GM18867 (cell line): ENCODE results near the gene CREB3.

Source experiments
- ATAC-seq: cut with Tn5 transposase; IDR thresholded peaks from one replicate; pipeline ENCODE4 v1.9.1; 2021; ENCODE audit warnings: mild to moderate bottlenecking, moderate library complexity; ENCODE audit not compliant: unreplicated experiment

The CREB3 gene

GRCh38 chr9:35746583-35746982, 14.1 kb downstream of the CREB3 start:
- no peak for ATAC-seq

GRCh38 chr9:35748242-35748857, 15.9 kb downstream of the CREB3 start:
- ATAC-seq: peak; percentile 2

GRCh38 chr9:35748858-35749514, 16.5 kb downstream of the CREB3 start, which contains the start of the genes GBA2 and RGP1:
GBA2 (minus strand) TSS chr9:35749228; CDS start chr9:35748704, 524 bp downstream.
RGP1 (plus strand) TSS chr9:35749287; CDS start chr9:35749756, 469 bp downstream.
- ATAC-seq: peak; percentile 72

- ATAC-seq: peak; percentile 33
These were observed 17.2 kb downstream of the CREB3 start for GRCh38 chr9:35749515-35750255.

GRCh38 chr9:35750256-35750531, 17.7 kb downstream of the CREB3 start:
- ATAC-seq: no peak

- ATAC-seq: no peak
These were observed 21.0 kb downstream of the CREB3 start for GRCh38 chr9:35753466-35753865.

GRCh38 chr9:35754264-35754663, 21.8 kb downstream of the CREB3 start, which contains the start of gene MSMP:
MSMP (minus strand) TSS chr9:35754276; CDS start chr9:35754129, 147 bp downstream.
- no peak for ATAC-seq

- no peak for ATAC-seq
These were observed 22.6 kb downstream of the CREB3 start for GRCh38 chr9:35755071-35755470.

- ATAC-seq: peak; percentile 52
These were observed 24.1 kb downstream of the CREB3 start for GRCh38 chr9:35756275-35757225.

GRCh38 chr9:35757226-35757891, 24.9 kb downstream of the CREB3 start:
- peak; percentile 37 for ATAC-seq

GRCh38 chr9:35757892-35758275, 25.4 kb downstream of the CREB3 start:
- ATAC-seq: no peak

- no peak for ATAC-seq
These were observed 26.1 kb downstream of the CREB3 start for GRCh38 chr9:35758475-35759050.

GRCh38 chr9:35759795-35760194, 27.3 kb downstream of the CREB3 start:
- ATAC-seq: no peak

- no peak for ATAC-seq
These were observed 28.2 kb downstream of the CREB3 start for GRCh38 chr9:35760651-35761050.

- ATAC-seq: no peak
These were observed 30.7 kb downstream of the CREB3 start for GRCh38 chr9:35763181-35763580.

- ATAC-seq: no peak
These were observed 31.3 kb downstream of the CREB3 start for GRCh38 chr9:35763803-35764202.

- no peak for ATAC-seq
These were observed 34.5 kb downstream of the CREB3 start for GRCh38 chr9:35766997-35767396.

GRCh38 chr9:35767458-35767857, 35.0 kb downstream of the CREB3 start:
- ATAC-seq: no peak

- ATAC-seq: no peak
These were observed 37.3 kb downstream of the CREB3 start for GRCh38 chr9:35769763-35770162.

- no peak for ATAC-seq
These were observed 38.6 kb downstream of the CREB3 start for GRCh38 chr9:35771075-35771433.
